ENCODE results near the gene TIMP2. TPM values are rescaled to one million over a fixed set of nuclear protein-coding genes. Genes with fewer than 3 reads are reported as not detected.

The TIMP2 gene
- total and polyA plus RNA-seq, 2 of the 13 experiments (the other 11 are each of a cell fraction or from before 2014, with no cell fraction given): 3.8 to 8.5 TPM

- no peaks in the 10 kb centered on the region for H3K36me3 ChIP-seq (replicated peaks in 1 of 2; ENCODE audit: control insufficient read depth in 1 of 2, insufficient read depth in 2 of 2, low read length in 2 of 2)
- H3K4me3 ChIP-seq (replicated peaks in 1 of 3; ENCODE audit: insufficient read depth in 1 of 3, low read depth in 2 of 3, low read length in 3 of 3): no peak overlapping the region
- no peak for TF ChIP-seq HNRNPLL (IDR thresholded peaks at IDR 0.05; ENCODE audit: low read depth, low read length, poor library complexity, severe bottlenecking)
- no peak for TF ChIP-seq POLR2AphosphoS5 (IDR thresholded peaks at IDR 0.05; ENCODE audit: low read depth, low read length)
- TF ChIP-seq CREB1 (IDR thresholded peaks at IDR 0.05): peak; percentile 34; the same call in 1 of the 2 replicates
- TF ChIP-seq CREB1 (CRISPR knock-in tag; IDR thresholded peaks at IDR 0.05): no peak
- no peak for TF ChIP-seq ZNF3 (CRISPR knock-in tag; IDR thresholded peaks at IDR 0.05)
- no peak for TF ChIP-seq PHF21A (CRISPR knock-in tag; IDR thresholded peaks at IDR 0.05)
- no peak for TF ChIP-seq ZBTB26 (CRISPR knock-in tag; IDR thresholded peaks at IDR 0.05; ENCODE audit: borderline replicate concordance)
- TF ChIP-seq SP2 (CRISPR knock-in tag; IDR thresholded peaks at IDR 0.05): no peak
- no peaks in the 10 kb centered on the region for H4K20me1 ChIP-seq (ENCODE audit: insufficient read depth, low read length)
- intact Hi-C loops (cut with micrococcal nuclease; ENCODE audit: unreplicated experiment) (no loop called here), in situ Hi-C loops (cut with HindIII; ENCODE audit: extremely low pct_ligation_motif_present, low pct_unique_long_range_greater_than_20kb) (no loop called here)
- WGBS (ENCODE audit: low lambda C conversion rate): 30% methylated on average over 10 of the region's 10 CpGs
- H3K27me3 ChIP-seq (ENCODE audit: control insufficient read depth in 1 of 2, insufficient read depth in 2 of 2, low read length in 2 of 2): peaks cover 2 to 23% of the 10 kb centered on the region in 2 experiments; a peak in 3 of 5 replicates
- POLR2A ChIA-PET: interaction anchor here (0.6 kb wide), 1 partner anchor 129 kb away, joined by 3 read pairs; no protein-coding TSS in a partner anchor
- peaks cover 23% of the 10 kb centered on the region for H3K4me1 ChIP-seq (ENCODE audit: insufficient read depth, low read length)
- no peak overlapping the region for H3K9ac ChIP-seq (ENCODE audit: insufficient read depth, low read depth, low read length)
- H3K27ac ChIP-seq (ENCODE audit: extremely low read length, insufficient read depth, low read length): no peak overlapping the region
- DNase-seq (ENCODE audit: low spot score) (no peak), ATAC-seq (no peak), FAIRE-seq (no peak)
- H3K9me3 ChIP-seq (ENCODE audit: low read length): peaks cover under 1% of the 10 kb centered on the region
- H3K79me2 ChIP-seq (ENCODE audit: insufficient read depth, low read length): no peaks in the 10 kb centered on the region
- no peak overlapping the region for H2AFZ ChIP-seq (ENCODE audit: low read length)
- H3K4me2 ChIP-seq (ENCODE audit: low read depth, low read length): no peak overlapping the region
- CTCF ChIA-PET (ENCODE audit: low intra/inter-chr PET ratio, low total read pairs): no interaction called here
- BruUV-seq (replicated peaks): no TSS peak
These were observed 19.8 kb upstream of the TIMP2 start for GRCh38 chr17:78944956-78945355.

GRCh38 chr17:78944026-78944425, 18.8 kb upstream of the TIMP2 start:
- no peak for FAIRE-seq
- peaks cover 23% of the 10 kb centered on the region for H3K4me1 ChIP-seq (ENCODE audit: insufficient read depth, low read length)
- ATAC-seq: no peak
- BruUV-seq (replicated peaks): no TSS peak
- intact Hi-C loops (cut with micrococcal nuclease; ENCODE audit: unreplicated experiment): no loop called here
- no peak for DNase-seq (ENCODE audit: low spot score)
- H3K36me3 ChIP-seq (replicated peaks in 1 of 2; ENCODE audit: control insufficient read depth in 1 of 2, insufficient read depth in 2 of 2, low read length in 2 of 2): no peaks in the 10 kb centered on the region
- no peaks in the 10 kb centered on the region for H3K79me2 ChIP-seq (ENCODE audit: insufficient read depth, low read length)
- in situ Hi-C loops (cut with HindIII; ENCODE audit: extremely low pct_ligation_motif_present, low pct_unique_long_range_greater_than_20kb): no loop called here
- no peak overlapping the region for H3K4me3 ChIP-seq (replicated peaks in 1 of 3; ENCODE audit: insufficient read depth in 1 of 3, low read depth in 2 of 3, low read length in 3 of 3)
- no peak overlapping the region for H3K9ac ChIP-seq (ENCODE audit: insufficient read depth, low read depth, low read length)
- no peak for TF ChIP-seq ZNF616 (CRISPR knock-in tag; IDR thresholded peaks at IDR 0.05; ENCODE audit: low read depth)
- peak; percentile 68 for TF ChIP-seq ZNF121 (CRISPR knock-in tag; IDR thresholded peaks at IDR 0.05)
- 20% methylated on average over 7 of the region's 7 CpGs for WGBS (ENCODE audit: low lambda C conversion rate)
- no peak overlapping the region for H3K4me2 ChIP-seq (ENCODE audit: low read depth, low read length)
- no peaks in the 10 kb centered on the region for H4K20me1 ChIP-seq (ENCODE audit: insufficient read depth, low read length)
- peaks cover 2 to 23% of the 10 kb centered on the region in 2 experiments; a peak in 3 of 5 replicates for H3K27me3 ChIP-seq (ENCODE audit: control insufficient read depth in 1 of 2, insufficient read depth in 2 of 2, low read length in 2 of 2)
- ChIA-PET CTCF (ENCODE audit: low intra/inter-chr PET ratio, low total read pairs) (no interaction called here), POLR2A (interaction anchor here (0.6 to 1.0 kb wide), 2 partner anchors 10 to 18 kb away, joined by 3 read pairs; no protein-coding TSS in a partner anchor)
- H3K27ac ChIP-seq (ENCODE audit: extremely low read length, insufficient read depth, low read length): no peak overlapping the region
- no peak overlapping the region for H2AFZ ChIP-seq (ENCODE audit: low read length)
- no peaks in the 10 kb centered on the region for H3K9me3 ChIP-seq (ENCODE audit: low read length)
